Measurements from ENCODE around the gene BTBD6. TPM values are rescaled to one million over a fixed set of nuclear protein-coding genes. Genes with fewer than 3 reads are reported as not detected.

The BTBD6 gene
- 31.6 and 31.9 TPM in 2 replicates for total RNA-seq
- long read RNA-seq, partial matches to known transcripts = 2 of 7 reads
- long read RNA-seq, other reads (novel, unspliced or antisense) = 0 of 7 reads

DNA sequence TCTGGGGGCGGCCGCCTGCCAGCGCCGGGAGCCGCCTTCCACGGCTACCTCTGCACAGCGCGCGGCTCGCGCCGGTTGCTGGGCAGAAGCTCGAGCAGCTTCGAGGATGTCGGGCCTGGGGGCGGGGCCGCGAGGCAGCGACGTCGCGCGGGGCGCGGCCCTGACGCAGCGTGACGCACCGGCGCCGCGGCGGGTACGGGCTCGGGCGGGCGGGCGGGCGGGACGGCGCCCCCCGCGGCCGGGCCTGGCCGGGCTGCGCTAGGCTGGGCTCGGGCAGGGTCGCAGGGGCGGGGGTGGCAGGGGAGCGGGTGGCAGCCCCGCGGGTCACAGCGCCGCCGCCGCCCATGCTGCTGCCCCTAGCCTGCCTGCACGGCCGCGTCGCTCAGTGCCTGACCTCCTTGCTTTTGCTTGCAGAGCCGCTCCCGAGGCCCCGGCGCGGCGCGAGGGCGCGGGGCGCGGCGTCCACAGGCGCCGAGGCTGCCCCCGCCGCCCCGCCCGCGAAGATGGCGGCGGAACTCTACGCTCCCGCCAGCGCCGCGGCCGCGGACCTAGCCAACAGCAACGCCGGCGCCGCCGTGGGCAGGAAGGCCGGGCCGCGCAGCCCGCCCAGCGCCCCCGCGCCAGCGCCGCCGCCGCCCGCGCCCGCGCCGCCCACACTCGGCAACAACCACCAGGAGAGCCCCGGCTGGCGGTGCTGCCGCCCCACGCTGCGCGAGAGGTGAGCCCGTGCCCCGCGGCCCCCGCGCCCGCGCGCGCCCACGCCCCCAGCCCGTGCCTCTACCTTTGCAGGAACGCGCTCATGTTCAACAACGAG lies at the start of gene BTBD6:
BTBD6 (plus strand) TSS at position 166 of the 814 bp plus-strand sequence; CDS start at position 345, 179 bp downstream.
- Mint-ChIP-seq H3K4me1 (ENCODE audit: low read depth) (peaks cover 5% of the 10 kb centered on the region), H3K27ac (peak within 1 kb of the TSS; percentile 94), H3K36me3 (ENCODE audit: insufficient read depth) (peaks cover 14% of the 10 kb centered on the region), H3K9me3 (ENCODE audit: low read depth) (no peaks in the 10 kb centered on the region), H3K27me3 (no peaks in the 10 kb centered on the region), H3K4me3 (ENCODE audit: low read depth) (peak within 1 kb of the TSS; percentile 77)
- DNase-seq (ENCODE audit: low spot score, unreplicated experiment) = peak; percentile 82
- TF ChIP-seq, protein P1, sequence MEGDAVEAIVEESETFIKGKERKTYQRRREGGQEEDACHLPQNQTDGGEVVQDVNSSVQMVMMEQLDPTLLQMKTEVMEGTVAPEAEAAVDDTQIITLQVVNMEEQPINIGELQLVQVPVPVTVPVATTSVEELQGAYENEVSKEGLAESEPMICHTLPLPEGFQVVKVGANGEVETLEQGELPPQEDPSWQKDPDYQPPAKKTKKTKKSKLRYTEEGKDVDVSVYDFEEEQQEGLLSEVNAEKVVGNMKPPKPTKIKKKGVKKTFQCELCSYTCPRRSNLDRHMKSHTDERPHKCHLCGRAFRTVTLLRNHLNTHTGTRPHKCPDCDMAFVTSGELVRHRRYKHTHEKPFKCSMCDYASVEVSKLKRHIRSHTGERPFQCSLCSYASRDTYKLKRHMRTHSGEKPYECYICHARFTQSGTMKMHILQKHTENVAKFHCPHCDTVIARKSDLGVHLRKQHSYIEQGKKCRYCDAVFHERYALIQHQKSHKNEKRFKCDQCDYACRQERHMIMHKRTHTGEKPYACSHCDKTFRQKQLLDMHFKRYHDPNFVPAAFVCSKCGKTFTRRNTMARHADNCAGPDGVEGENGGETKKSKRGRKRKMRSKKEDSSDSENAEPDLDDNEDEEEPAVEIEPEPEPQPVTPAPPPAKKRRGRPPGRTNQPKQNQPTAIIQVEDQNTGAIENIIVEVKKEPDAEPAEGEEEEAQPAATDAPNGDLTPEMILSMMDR (IDR thresholded peaks at IDR 0.05; ENCODE audit: unreplicated experiment) = peak; percentile 20

DNA sequence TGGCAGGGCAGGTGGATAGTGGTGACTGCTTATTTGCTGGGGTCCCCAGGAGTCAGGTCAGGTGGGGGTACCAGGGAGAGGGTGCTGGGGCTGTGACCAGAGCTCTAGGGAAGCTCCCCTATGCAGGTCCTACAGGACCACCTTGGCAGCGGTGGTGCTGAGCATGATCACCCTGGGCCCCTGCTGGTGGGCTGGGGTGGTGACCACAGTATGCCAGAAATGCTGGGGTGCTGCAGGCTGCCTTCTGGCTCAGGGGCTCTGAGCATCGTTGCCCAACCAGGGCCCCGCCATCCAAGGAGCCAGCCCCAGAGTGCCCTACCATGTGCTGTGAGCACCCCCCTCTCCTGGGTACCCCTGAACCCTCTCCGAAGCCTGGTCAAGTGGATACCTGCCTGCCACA lies 49.7 kb upstream of the BTBD6 start:
- Mint-ChIP-seq H3K36me3 (ENCODE audit: insufficient read depth) (no peaks in the 10 kb centered on the region), H3K9me3 (ENCODE audit: low read depth) (no peaks in the 10 kb centered on the region), H3K27me3 (peaks cover 32% of the 10 kb centered on the region), H3K4me1 (ENCODE audit: low read depth) (no peaks in the 10 kb centered on the region), H3K4me3 (ENCODE audit: low read depth) (peak overlapping the region; percentile 24), H3K27ac (no peak overlapping the region)
- TF ChIP-seq, protein P1 (IDR thresholded peaks at IDR 0.05; ENCODE audit: unreplicated experiment) = peak; percentile 42
- no peak for DNase-seq (ENCODE audit: low spot score, unreplicated experiment)

DNA sequence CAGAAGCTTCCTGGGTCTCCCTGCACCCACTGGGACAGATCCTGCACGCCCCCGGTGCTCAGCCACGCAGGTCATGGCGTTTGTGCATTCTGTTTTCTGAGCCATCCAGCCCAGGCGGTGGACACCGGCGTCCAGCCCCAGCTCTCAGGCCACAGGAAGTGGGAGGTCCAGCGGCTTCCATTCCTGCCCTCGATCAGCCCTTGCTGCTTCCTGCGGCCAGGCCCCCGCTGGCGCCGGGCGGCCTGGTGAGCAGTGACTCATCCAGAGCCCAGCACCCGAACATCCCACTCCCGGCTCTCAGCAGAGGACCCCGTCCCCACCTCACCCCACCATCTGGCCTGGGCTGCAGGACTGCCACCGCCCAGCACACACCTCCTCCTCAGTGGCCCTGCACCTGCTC lies 49.2 kb upstream of the BTBD6 start:
- H3K4me3 Mint-ChIP-seq (ENCODE audit: low read depth) = no peak overlapping the region
- H3K27me3 Mint-ChIP-seq = peaks cover 28% of the 10 kb centered on the region
- H3K27ac Mint-ChIP-seq = no peak overlapping the region

DNA sequence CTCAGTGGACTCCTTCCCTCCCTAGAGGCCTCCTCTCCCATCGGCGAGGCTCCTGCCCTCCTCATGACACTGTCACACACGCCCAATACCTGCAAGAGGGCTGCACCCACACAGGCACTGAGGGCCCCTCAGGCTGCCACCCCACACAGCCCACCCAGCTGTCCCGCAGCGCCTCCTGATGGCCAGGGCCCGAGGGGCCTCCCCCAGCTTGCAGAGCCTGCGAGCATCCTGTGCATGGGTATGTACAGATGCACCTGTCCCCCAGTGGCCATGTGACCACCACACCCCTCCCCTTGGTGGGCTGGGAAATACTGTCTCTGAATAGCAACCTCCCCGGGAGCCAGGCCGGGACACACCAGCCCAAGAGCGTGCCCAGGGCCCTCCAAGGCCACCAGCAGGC lies 48.3 kb upstream of the BTBD6 start:
- H3K27ac Mint-ChIP-seq = no peak overlapping the region
- H3K27me3 Mint-ChIP-seq = peaks cover 20% of the 10 kb centered on the region
- no peak for DNase-seq (ENCODE audit: low spot score, unreplicated experiment)
- no peaks in the 10 kb centered on the region for H3K4me1 Mint-ChIP-seq (ENCODE audit: low read depth)
- TF ChIP-seq, protein P1 (IDR thresholded peaks at IDR 0.05; ENCODE audit: unreplicated experiment) = no peak
- H3K9me3 Mint-ChIP-seq (ENCODE audit: low read depth) = no peaks in the 10 kb centered on the region
- no peaks in the 10 kb centered on the region for H3K36me3 Mint-ChIP-seq (ENCODE audit: insufficient read depth)
- no peak overlapping the region for H3K4me3 Mint-ChIP-seq (ENCODE audit: low read depth)

More for the DNA sequence above, 49.2 kb upstream of the BTBD6 start:
- Mint-ChIP-seq H3K4me1 (ENCODE audit: low read depth) (no peaks in the 10 kb centered on the region), H3K9me3 (ENCODE audit: low read depth) (no peaks in the 10 kb centered on the region), H3K36me3 (ENCODE audit: insufficient read depth) (no peaks in the 10 kb centered on the region)
- TF ChIP-seq, protein P1 (IDR thresholded peaks at IDR 0.05; ENCODE audit: unreplicated experiment) = no peak
- no peak for DNase-seq (ENCODE audit: low spot score, unreplicated experiment)

DNA sequence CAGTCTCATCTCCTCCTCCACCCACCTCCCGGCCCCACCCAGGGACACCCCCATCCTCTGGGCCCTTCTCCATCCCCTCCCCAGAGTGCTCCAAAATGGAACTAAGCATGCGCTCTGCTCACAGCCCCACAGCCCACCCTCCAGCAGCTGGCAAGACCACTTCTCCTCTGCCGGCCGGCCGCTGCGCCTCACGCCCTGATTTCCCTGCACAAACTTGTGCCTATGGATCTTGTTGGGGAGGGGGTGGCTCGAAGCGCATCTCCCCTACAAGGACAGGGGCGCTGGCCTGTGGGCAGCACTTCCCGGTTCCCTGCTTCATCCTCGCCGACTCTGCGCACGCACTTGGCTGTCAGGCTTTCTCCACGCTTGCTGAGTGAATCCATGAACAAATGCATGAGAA lies 47.7 kb upstream of the BTBD6 start:
- DNase-seq (ENCODE audit: low spot score, unreplicated experiment) = no peak
- H3K27me3 Mint-ChIP-seq = peaks cover 16% of the 10 kb centered on the region
- TF ChIP-seq, protein P1 (IDR thresholded peaks at IDR 0.05; ENCODE audit: unreplicated experiment) = no peak
- H3K4me3 Mint-ChIP-seq (ENCODE audit: low read depth) = no peak overlapping the region
- H3K27ac Mint-ChIP-seq = no peak overlapping the region
- H3K36me3 Mint-ChIP-seq (ENCODE audit: insufficient read depth) = no peaks in the 10 kb centered on the region
- no peaks in the 10 kb centered on the region for H3K4me1 Mint-ChIP-seq (ENCODE audit: low read depth)
- H3K9me3 Mint-ChIP-seq (ENCODE audit: low read depth) = no peaks in the 10 kb centered on the region

All from progenitor cell of endocrine pancreas (in vitro differentiated cells).